Thyroid gland (tissue), 4 donors: ENCODE measurements around the gene COG5. TPM values are rescaled to one million over a fixed set of nuclear protein-coding genes. Genes with fewer than 3 reads are reported as not detected.

Experiments used
- DNase-seq, 2 donors: peaks; one replicate each; pipeline ENCODE4 v3.0.0-alpha.2; 2019
- H3K27ac ChIP-seq, 3 donors: fragments of 200-600 bp; sonication (generic); 1 replicate in 2 of 3; 2 replicates in 1 of 3; pipeline ENCODE4 v1.5.1; 2016 to 2019; ENCODE audit warnings: mild to moderate bottlenecking in 1 of 3, moderate library complexity in 1 of 3
- H3K27me3 ChIP-seq: fragments of 200-600 bp; sonication (generic); one replicate; pipeline ENCODE4 v1.5.1; 2019
- H3K36me3 ChIP-seq, 2 donors: fragments of 200-600 bp; sonication (generic); one replicate each; pipeline ENCODE4 v1.5.1; 2016 to 2019
- H3K4me1 ChIP-seq, 2 donors: fragments of 200-600 bp; sonication (generic); one replicate each; pipeline ENCODE4 v1.5.1; 2017 to 2019
- H3K4me3 ChIP-seq, 3 donors: fragments of 200-600 bp; sonication (generic); replicated peaks in 1 of 3; 1 replicate in 2 of 3; 2 replicates in 1 of 3; pipeline ENCODE4 v1.5.1; 2016; ENCODE audit warnings: mild to moderate bottlenecking in 1 of 3
- H3K9me3 ChIP-seq: fragments of 200-600 bp; sonication (generic); one replicate; pipeline ENCODE4 v1.5.1; 2017
- POLR2A ChIP-seq, 2 donors: fragments of 450-650 bp; IDR thresholded peaks; one replicate each; pipeline ENCODE4 v1.6.1; 2017; ENCODE audit warnings: antibody characterized with exemption in 2 of 2, mild to moderate bottlenecking in 2 of 2, moderate library complexity in 1 of 2
- WGBS, 2 donors: methylation state at CpG; one replicate each; pipeline ENCODE4 v1.1.5; 2017; 5-methylcytosine and 5-hydroxymethylcytosine counted together
- intact Hi-C: fragments of 100-400 bp; cut with DNase I; formaldehyde crosslinking; loops from one replicate; pipeline ENCODE4 v1.15.1; 2023
- total RNA-seq, 4 donors: library from RNA; depleted of rRNA; stranded (reverse); fragments of >200 nt; gene quantifications; one replicate each; pipeline ENCODE4 v1.2.3, GENCODE V29; 2016
- TF ChIP-seq, protein P1 (sequence below), 6 experiments: fragments of 200-600 bp in 3 of 6; fragments of 450-650 bp in 3 of 6; sonication (generic) in 3 of 6; IDR thresholded peaks; one replicate each; pipeline ENCODE4 v1.5.1; 2016 to 2019; ENCODE audit warnings: antibody characterized with exemption in 6 of 6, mild to moderate bottlenecking in 2 of 6, inconsistent platforms in 1 of 6, moderate library complexity in 1 of 6

Gene COG5
- total RNA-seq, 4 donors from 2014 or later: 108 to 268 (median 148) TPM

- Histone ChIP-seq H3K27me3 (no peaks in the 10 kb centered on the region), H3K27ac (no peak overlapping the region), H3K4me3 (no peak overlapping the region), H3K36me3 (peaks cover 30 to 42% of the 10 kb centered on the region in 2 donors), H3K4me1 (no peaks in the 10 kb centered on the region), H3K9me3 (no peaks in the 10 kb centered on the region)
- 79 to 86% methylated on average over 1 of the region's 1 CpG for WGBS, 2 donors
- TF ChIP-seq, protein P1, sequence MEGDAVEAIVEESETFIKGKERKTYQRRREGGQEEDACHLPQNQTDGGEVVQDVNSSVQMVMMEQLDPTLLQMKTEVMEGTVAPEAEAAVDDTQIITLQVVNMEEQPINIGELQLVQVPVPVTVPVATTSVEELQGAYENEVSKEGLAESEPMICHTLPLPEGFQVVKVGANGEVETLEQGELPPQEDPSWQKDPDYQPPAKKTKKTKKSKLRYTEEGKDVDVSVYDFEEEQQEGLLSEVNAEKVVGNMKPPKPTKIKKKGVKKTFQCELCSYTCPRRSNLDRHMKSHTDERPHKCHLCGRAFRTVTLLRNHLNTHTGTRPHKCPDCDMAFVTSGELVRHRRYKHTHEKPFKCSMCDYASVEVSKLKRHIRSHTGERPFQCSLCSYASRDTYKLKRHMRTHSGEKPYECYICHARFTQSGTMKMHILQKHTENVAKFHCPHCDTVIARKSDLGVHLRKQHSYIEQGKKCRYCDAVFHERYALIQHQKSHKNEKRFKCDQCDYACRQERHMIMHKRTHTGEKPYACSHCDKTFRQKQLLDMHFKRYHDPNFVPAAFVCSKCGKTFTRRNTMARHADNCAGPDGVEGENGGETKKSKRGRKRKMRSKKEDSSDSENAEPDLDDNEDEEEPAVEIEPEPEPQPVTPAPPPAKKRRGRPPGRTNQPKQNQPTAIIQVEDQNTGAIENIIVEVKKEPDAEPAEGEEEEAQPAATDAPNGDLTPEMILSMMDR (IDR thresholded peaks at IDR 0.05): no peak
- TF ChIP-seq POLR2A (IDR thresholded peaks at IDR 0.05): no peak
- intact Hi-C loops: no loop called here
- DNase-seq: no peak
These were observed 369.7 kb downstream of the COG5 start for GRCh38 chr7:107194052-107194451.

DNA sequence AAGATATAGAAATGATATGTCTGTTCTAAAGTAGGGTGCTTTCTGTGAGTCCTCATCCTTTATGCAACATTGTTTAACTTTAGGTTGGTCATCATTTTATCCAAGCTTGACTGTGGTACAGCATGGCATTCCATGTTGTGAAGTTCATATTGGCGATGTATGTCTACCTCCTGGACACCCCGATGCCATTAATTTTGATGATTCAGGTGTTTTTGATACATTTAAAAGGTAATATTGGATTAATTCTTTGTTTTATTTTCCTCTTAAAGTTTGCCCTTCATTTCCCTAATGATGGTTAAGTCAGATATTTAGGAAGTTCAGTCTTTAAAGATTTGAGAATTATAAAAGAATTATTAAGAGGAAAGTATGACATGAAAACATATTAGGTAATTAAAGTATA lies 373.6 kb downstream of the COG5 start:
- Histone ChIP-seq H3K4me1 (no peaks in the 10 kb centered on the region), H3K9me3 (no peaks in the 10 kb centered on the region)
- no peak for TF ChIP-seq POLR2A (IDR thresholded peaks at IDR 0.05)
- TF ChIP-seq, protein P1 (IDR thresholded peaks at IDR 0.05): no peak

GRCh38 chr7:107187774-107188173 lies 375.9 kb downstream of the COG5 start:
- no peak overlapping the region for H3K4me3 ChIP-seq
- H3K4me1 ChIP-seq: no peaks in the 10 kb centered on the region
- intact Hi-C loops: no loop called here
- TF ChIP-seq, protein P1 (IDR thresholded peaks at IDR 0.05): no peak
- TF ChIP-seq POLR2A (IDR thresholded peaks at IDR 0.05): no peak
- 88% methylated on average over 2 of the region's 2 CpGs for WGBS, 2 donors
- no peaks in the 10 kb centered on the region for H3K27me3 ChIP-seq
- H3K36me3 ChIP-seq: peaks cover 53 to 55% of the 10 kb centered on the region in 2 donors
- H3K9me3 ChIP-seq: no peaks in the 10 kb centered on the region
- DNase-seq: no peak
- no peak overlapping the region for H3K27ac ChIP-seq

More for the DNA sequence above, 373.6 kb downstream of the COG5 start:
- Histone ChIP-seq H3K4me3 (no peak overlapping the region), H3K36me3 (peaks cover 33 to 52% of the 10 kb centered on the region in 2 donors), H3K27ac (no peak overlapping the region), H3K27me3 (no peaks in the 10 kb centered on the region)
- intact Hi-C loops: no loop called here
- WGBS, 2 donors: 97 to 99% methylated on average over 2 of the region's 2 CpGs
- no peak for DNase-seq

DNA sequence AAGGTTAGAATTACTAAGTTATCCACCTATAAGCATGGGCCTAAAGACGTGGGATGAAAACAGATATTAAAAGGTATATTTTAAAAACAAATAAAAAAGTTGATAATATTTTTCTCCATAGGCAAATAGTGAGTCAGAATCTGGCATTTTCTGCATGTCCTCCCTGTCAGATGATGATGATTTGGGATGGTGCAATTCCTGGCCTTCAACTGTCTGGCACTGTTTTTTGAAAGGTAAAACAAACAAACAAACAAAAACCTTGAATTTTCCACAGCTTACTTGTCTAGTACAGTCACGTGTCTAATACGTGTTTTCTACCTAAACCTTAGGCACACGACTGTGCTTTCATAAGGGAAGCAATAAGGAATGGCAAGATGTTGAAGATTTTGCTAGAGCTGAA lies 377.5 kb downstream of the COG5 start:
- no peak for TF ChIP-seq POLR2A (IDR thresholded peaks at IDR 0.05)
- TF ChIP-seq, protein P1 (IDR thresholded peaks at IDR 0.05): no peak
- Histone ChIP-seq H3K27me3 (no peaks in the 10 kb centered on the region), H3K4me1 (no peaks in the 10 kb centered on the region), H3K4me3 (no peak overlapping the region), H3K9me3 (no peaks in the 10 kb centered on the region), H3K27ac (no peak overlapping the region), H3K36me3 (peaks cover 48 to 66% of the 10 kb centered on the region in 2 donors)
- 94 to 96% methylated on average over 4 of the region's 4 CpGs for WGBS, 2 donors
- no peak for DNase-seq
- intact Hi-C loops: no loop called here

- Histone ChIP-seq H3K4me3 (no peak overlapping the region), H3K4me1 (peaks cover 0 to 2% of the 10 kb centered on the region in 2 donors), H3K9me3 (no peaks in the 10 kb centered on the region), H3K27me3 (no peaks in the 10 kb centered on the region), H3K27ac (no peak overlapping the region), H3K36me3 (peaks cover 43 to 66% of the 10 kb centered on the region in 2 donors)
- 77 to 89% methylated on average over 4 of the region's 4 CpGs for WGBS, 2 donors
- no peak for DNase-seq
- intact Hi-C loops: no loop called here
- TF ChIP-seq POLR2A (IDR thresholded peaks at IDR 0.05): no peak
- TF ChIP-seq, protein P1 (IDR thresholded peaks at IDR 0.05): no peak
These were observed 378.0 kb downstream of the COG5 start for GRCh38 chr7:107185716-107186115.
